DMS79 (cell line): ENCODE results near the gene MMADHC.

Source experiments
- DNase-seq: peaks from one replicate; lab custom pipeline; 2025; lab: John Stamatoyannopoulos, UW

Gene MMADHC

GRCh38 chr2:149587220-149587949 is at the start of gene MMADHC:
Gene MMADHC, minus strand, starts transcription at chr2:149587775. Its CDS starts 678 bp downstream, at chr2:149587097.
- DNase-seq, result peak; percentile 92

GRCh38 chr2:149634103-149634502 is 46.5 kb upstream of the MMADHC start:
- no peak for DNase-seq

- DNase-seq, result no peak
Measured at GRCh38 chr2:149630445-149630844, 42.9 kb upstream of the MMADHC start.

GRCh38 chr2:149629026-149629425 is 41.5 kb upstream of the MMADHC start:
- DNase-seq, result peak; percentile 22

GRCh38 chr2:149627111-149627801 is 39.7 kb upstream of the MMADHC start:
- DNase-seq, result no peak

- DNase-seq, result no peak
Measured at GRCh38 chr2:149625671-149626070, 38.1 kb upstream of the MMADHC start.

- DNase-seq, result no peak
Measured at GRCh38 chr2:149625271-149625670, 37.7 kb upstream of the MMADHC start.

- DNase-seq, result no peak
Measured at GRCh38 chr2:149622343-149622742, 34.8 kb upstream of the MMADHC start.

GRCh38 chr2:149617476-149617875 is 29.9 kb upstream of the MMADHC start:
- no peak for DNase-seq

- DNase-seq, result peak; percentile 72
Measured at GRCh38 chr2:149616681-149617456, 29.3 kb upstream of the MMADHC start.

GRCh38 chr2:149613704-149614103 is 26.1 kb upstream of the MMADHC start:
- no peak for DNase-seq

- peak; percentile 40 for DNase-seq
Measured at GRCh38 chr2:149612122-149612521, 24.5 kb upstream of the MMADHC start.

GRCh38 chr2:149611100-149611820 is 23.7 kb upstream of the MMADHC start:
- DNase-seq, result peak; percentile 98

- no peak for DNase-seq
Measured at GRCh38 chr2:149606251-149606811, 18.8 kb upstream of the MMADHC start.

- DNase-seq, result no peak
Measured at GRCh38 chr2:149603248-149603647, 15.7 kb upstream of the MMADHC start.

- DNase-seq, result no peak
Measured at GRCh38 chr2:149601141-149601796, 13.7 kb upstream of the MMADHC start.

- peak; percentile 67 for DNase-seq
Measured at GRCh38 chr2:149597668-149598326, 10.2 kb upstream of the MMADHC start.

- DNase-seq, result no peak
Measured at GRCh38 chr2:149597050-149597667, 9.6 kb upstream of the MMADHC start.

GRCh38 chr2:149596471-149596870 is 8.9 kb upstream of the MMADHC start:
- DNase-seq, result no peak
